Ovary (tissue), 9 donors: ENCODE data around the gene SULT2B1. TPM values are rescaled to one million over a fixed set of nuclear protein-coding genes. Genes with fewer than 3 reads are reported as not detected.
"Not testable (repeated sequence)": the region's sequence is repeated elsewhere in the genome, so short reads cannot be mapped to it uniquely, and the experiment has no call there.

Experiments used
- DNase-seq, 5 donors: peaks; one replicate each; pipeline ENCODE4 v3.0.0-alpha.2; 2019 to 2020
- H3K27ac ChIP-seq, 2 donors: fragments of 200-600 bp; one replicate each; pipeline versions ENCODE4 v1.5.1 to v1.8.0; 2019 to 2022
- H3K27me3 ChIP-seq: fragments of 200-600 bp; one replicate; pipeline ENCODE4 v1.8.0; 2022
- H3K36me3 ChIP-seq: fragments of 200-600 bp; sonication (generic); one replicate; pipeline ENCODE4 v1.5.1; 2019
- H3K4me1 ChIP-seq: one replicate; pipeline ENCODE4 v1.8.1; 2013; ENCODE audit warnings: mild to moderate bottlenecking, moderate library complexity; ENCODE audit not compliant: insufficient read depth
- H3K4me3 ChIP-seq: fragments of 200-600 bp; sonication (generic); one replicate; pipeline ENCODE4 v1.5.1; 2017
- H3K9me3 ChIP-seq, 2 donors: fragments of 200-600 bp in 1 of 2; sonication (generic) in 1 of 2; one replicate each; pipeline versions ENCODE4 v1.5.1 to v1.8.1; 2013 to 2019; ENCODE audit warnings: mild to moderate bottlenecking in 1 of 2, moderate library complexity in 1 of 2
- CTCF ChIP-seq, 3 donors: fragments of 450-650 bp in 2 of 3; fragments of 200-600 bp in 1 of 3; IDR thresholded peaks; one replicate each; pipeline versions ENCODE4 v1.5.1 to v1.8.0; 2016 to 2022; ENCODE audit warnings: antibody characterized with exemption in 3 of 3, mild to moderate bottlenecking in 1 of 3
- EP300 ChIP-seq: sonication (generic); formaldehyde crosslinking; IDR thresholded peaks from one replicate; pipeline ENCODE4 v1.6.1; 2017; ENCODE audit warnings: antibody characterized with exemption
- POLR2A ChIP-seq: fragments of 450-650 bp; IDR thresholded peaks from one replicate; pipeline ENCODE4 v1.6.1; 2017; ENCODE audit warnings: antibody characterized with exemption, mild to moderate bottlenecking, moderate library complexity
- WGBS, 3 donors: extraction: QIAGEN DNeasy Blood & Tissue Kit in 1 of 3; methylation state at CpG; one replicate each; pipeline versions ENCODE4 v1.1.5 to v1.1.7; 2013 to 2017; 5-methylcytosine and 5-hydroxymethylcytosine counted together
- intact Hi-C, 4 donors: fragments of 100-400 bp; cut with DNase I; formaldehyde crosslinking; loops; one replicate each; pipeline versions ENCODE4 v1.11.0 to v1.15.1; 2022 to 2023
- polyA plus RNA-seq, 2 donors: library from polyadenylated mRNA; stranded (reverse); fragments of 200-250 nt in 1 of 2; fragments of 350-450 nt in 1 of 2; fragmentation: Illumina TruSeq in 1 of 2; extraction: RNeasy Lipid Tissue Mini Kit (QIAGEN cat#74804) in 1 of 2; gene quantifications; one replicate each; pipeline ENCODE4 v1.2.3, GENCODE V29; 2013 to 2014
- total RNA-seq, 7 donors: library from RNA; depleted of rRNA in 2 of 7; stranded (reverse); fragments of >200 nt in 2 of 7; fragmentation: NEBNext Ultra II Directional in 3 of 7; extraction: Animal tissue kit (Norgen Biotek cat#: 25700) in 3 of 7; gene quantifications; one replicate each; pipeline versions ENCODE4 v1.1.0 to v1.2.4, GENCODE V29; 2016 to 2023
- donor health status: DM: no; HTN: no; CAD: no; lungs with moderate emphysema.
- donor health status: DM: no; HTN: no; CAD: no.
- donor health status: Bipolar disorder and iron deficiency.
- donor health status: DM: yes; HTN: yes; CAD: no.
- donor health status: DM: no; HTN: no; CAD: no.
- donor health status: DM: yes; HTN: yes; CAD: no.

SULT2B1 gene
- total and polyA plus RNA-seq, 9 donors = 0.10 to 0.20 TPM; not detected in 7

GRCh38 chr19:48533770-48534169, 18.2 kb upstream of the SULT2B1 start:
- WGBS, 3 donors = 78 to 86% (median 80%) methylated on average over 10 of the region's 10 CpGs
- intact Hi-C loops = no loop called here
- Histone ChIP-seq H3K27ac (no peak overlapping the region), H3K9me3 (peaks cover 0 to 6% of the 10 kb centered on the region in 2 donors), H3K4me1 (no peaks in the 10 kb centered on the region), H3K4me3 (no peak overlapping the region), H3K36me3 (no peaks in the 10 kb centered on the region), H3K27me3 (no peaks in the 10 kb centered on the region)
- TF ChIP-seq CTCF (IDR thresholded peaks at IDR 0.05) = no peak
- TF ChIP-seq POLR2A = no peak
- no peak for TF ChIP-seq EP300
- no peak for DNase-seq

- Histone ChIP-seq H3K4me3 (no peak overlapping the region), H3K27me3 (no peaks in the 10 kb centered on the region), H3K36me3 (no peaks in the 10 kb centered on the region), H3K9me3 (no peaks in the 10 kb centered on the region), H3K27ac (no peak overlapping the region), H3K4me1 (no peaks in the 10 kb centered on the region)
- intact Hi-C loops = no loop called here
- no peak for DNase-seq
- 50 to 62% (median 53%) methylated on average over 7 of the region's 7 CpGs for WGBS, 3 donors
- TF ChIP-seq CTCF (IDR thresholded peaks at IDR 0.05) (no peak), POLR2A (no peak), EP300 (no peak)
Observed at GRCh38 chr19:48537541-48537940, 14.4 kb upstream of the SULT2B1 start.

- DNase-seq, H3K4me1 ChIP-seq, H3K4me3 ChIP-seq, H3K36me3 ChIP-seq, intact Hi-C loops, H3K27ac ChIP-seq, H3K27me3 ChIP-seq, H3K9me3 ChIP-seq: not testable (repeated sequence)
- WGBS, 3 donors = 87 to 96% (median 88%) methylated on average over 8 of the region's 8 CpGs
Observed at GRCh38 chr19:48538057-48538456, 13.9 kb upstream of the SULT2B1 start.

- WGBS, 3 donors = 70 to 73% (median 70%) methylated on average over 17 of the region's 17 CpGs
- intact Hi-C loops = no loop called here
- TF ChIP-seq EP300 (no peak), CTCF (IDR thresholded peaks at IDR 0.05) (no peak)
- Histone ChIP-seq H3K4me3 (no peak overlapping the region), H3K9me3 (no peaks in the 10 kb centered on the region), H3K36me3 (no peaks in the 10 kb centered on the region), H3K4me1 (no peaks in the 10 kb centered on the region), H3K27me3 (no peaks in the 10 kb centered on the region), H3K27ac (no peak overlapping the region)
- no peak for DNase-seq
Observed at GRCh38 chr19:48539503-48540096, 12.4 kb upstream of the SULT2B1 start.

- Histone ChIP-seq H3K27me3 (no peaks in the 10 kb centered on the region), H3K9me3 (no peaks in the 10 kb centered on the region), H3K27ac (no peak overlapping the region), H3K36me3 (no peaks in the 10 kb centered on the region), H3K4me1 (no peaks in the 10 kb centered on the region), H3K4me3 (no peak overlapping the region)
- DNase-seq = no peak
- TF ChIP-seq CTCF (IDR thresholded peaks at IDR 0.05) (no peak), EP300 (no peak), POLR2A (no peak)
- 38 to 44% (median 39%) methylated on average over 7 of the region's 7 CpGs for WGBS, 3 donors
- intact Hi-C loops = no loop called here
Observed at GRCh38 chr19:48540110-48540509, 11.9 kb upstream of the SULT2B1 start.
